HG03439 (cell line): ENCODE measurements around the gene SMOC1.

ENCODE experiments used
- ATAC-seq: cut with Tn5 transposase; IDR thresholded peaks from one replicate; pipeline ENCODE4 v1.9.1; 2021; ENCODE audit warnings: mild to moderate bottlenecking, moderate library complexity; ENCODE audit not compliant: unreplicated experiment

SMOC1 gene

GRCh38 chr14:69861025-69861569 is 18.1 kb upstream of the SMOC1 start:
- no peak for ATAC-seq

GRCh38 chr14:69863083-69863482 is 16.1 kb upstream of the SMOC1 start:
- no peak for ATAC-seq

- ATAC-seq, result no peak
Observed at GRCh38 chr14:69865701-69866365, 13.4 kb upstream of the SMOC1 start.

- ATAC-seq, result no peak
Observed at GRCh38 chr14:69868363-69868963, 10.8 kb upstream of the SMOC1 start.

GRCh38 chr14:69870613-69871012 is 8.6 kb upstream of the SMOC1 start:
- ATAC-seq, result no peak

GRCh38 chr14:69873877-69874780 is 5.1 kb upstream of the SMOC1 start:
- no peak for ATAC-seq

- no peak for ATAC-seq
Observed at GRCh38 chr14:69876221-69876847, 2.9 kb upstream of the SMOC1 start.

- no peak for ATAC-seq
Observed at GRCh38 chr14:69876848-69877306, 2.3 kb upstream of the SMOC1 start.

GRCh38 chr14:69877492-69877891 is 1.7 kb upstream of the SMOC1 start:
- no peak for ATAC-seq

GRCh38 chr14:69878251-69878650 is 965 bp upstream of the SMOC1 start:
- ATAC-seq, result no peak

GRCh38 chr14:69880044-69880487 is 850 bp downstream of the SMOC1 start:
- no peak for ATAC-seq

- ATAC-seq, result no peak
Observed at GRCh38 chr14:69880893-69881292, 1.7 kb downstream of the SMOC1 start.

- no peak for ATAC-seq
Observed at GRCh38 chr14:69882116-69882864, 3.1 kb downstream of the SMOC1 start.

GRCh38 chr14:69882915-69883314 is 3.7 kb downstream of the SMOC1 start:
- ATAC-seq, result no peak

GRCh38 chr14:69886453-69887242 is 7.4 kb downstream of the SMOC1 start:
- ATAC-seq, result no peak

- ATAC-seq, result no peak
Observed at GRCh38 chr14:69887740-69888657, 8.8 kb downstream of the SMOC1 start.

GRCh38 chr14:69891422-69891821 is 12.2 kb downstream of the SMOC1 start:
- ATAC-seq, result no peak

GRCh38 chr14:69895109-69895508 is 15.9 kb downstream of the SMOC1 start:
- no peak for ATAC-seq
